NCI-H1092 treated with DMSO at 0.1 percent for 48 hours (cell line): Measurements from ENCODE around the gene DGCR6.
"Not testable (repeated sequence)": the region's sequence is repeated elsewhere in the genome, so short reads cannot be mapped to it uniquely, and the experiment has no call there.

ENCODE experiments used
- DNase-seq: peaks from one replicate; lab custom pipeline; 2025; lab: John Stamatoyannopoulos, UW

Gene DGCR6

DNA sequence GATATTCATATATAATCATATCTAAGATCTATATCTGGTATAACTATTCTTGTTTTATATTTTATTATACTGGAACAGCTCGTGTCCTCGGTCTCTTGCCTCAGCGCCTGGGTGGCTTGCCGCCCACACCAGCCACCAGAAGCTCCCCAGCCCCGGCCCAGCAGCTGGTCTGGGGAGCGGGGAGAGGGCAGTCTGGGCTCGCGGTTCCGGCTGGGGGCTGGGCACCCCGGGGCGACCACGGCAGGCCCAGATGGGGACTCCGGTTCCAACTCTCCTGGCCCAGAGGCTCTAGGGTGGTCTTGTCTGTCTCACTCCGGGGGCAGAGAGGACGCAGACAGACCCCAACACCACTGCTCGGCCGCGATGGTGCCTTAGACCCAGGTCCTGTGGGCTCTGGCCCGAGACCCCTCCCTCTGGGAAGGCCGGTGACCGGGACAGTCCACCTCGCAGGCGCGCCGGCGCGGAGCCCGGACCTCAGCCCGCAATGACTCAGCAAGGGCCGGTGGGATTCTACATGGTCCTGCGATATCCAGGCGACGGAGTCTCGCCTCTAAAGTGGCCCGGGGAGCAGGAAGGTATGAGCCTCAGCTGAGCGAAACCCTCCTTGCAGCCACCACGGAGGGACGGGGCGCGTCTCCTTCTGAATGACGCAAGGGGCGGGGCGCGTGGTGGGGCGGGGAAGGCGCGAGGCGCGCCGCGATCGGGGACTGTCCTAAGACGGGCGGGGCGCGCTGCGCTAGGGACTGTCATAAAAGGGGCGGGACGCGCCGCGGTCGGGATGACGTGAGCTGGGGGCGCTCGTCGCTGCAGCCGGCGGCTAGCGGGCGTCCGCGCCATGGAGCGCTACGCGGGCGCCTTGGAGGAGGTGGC is at the start of gene DGCR6:
Gene DGCR6 (plus strand): TSS at position 781 of the 870 bp plus-strand sequence. CDS start 55 bp downstream, at position 836.
- no peak for DNase-seq

DNA sequence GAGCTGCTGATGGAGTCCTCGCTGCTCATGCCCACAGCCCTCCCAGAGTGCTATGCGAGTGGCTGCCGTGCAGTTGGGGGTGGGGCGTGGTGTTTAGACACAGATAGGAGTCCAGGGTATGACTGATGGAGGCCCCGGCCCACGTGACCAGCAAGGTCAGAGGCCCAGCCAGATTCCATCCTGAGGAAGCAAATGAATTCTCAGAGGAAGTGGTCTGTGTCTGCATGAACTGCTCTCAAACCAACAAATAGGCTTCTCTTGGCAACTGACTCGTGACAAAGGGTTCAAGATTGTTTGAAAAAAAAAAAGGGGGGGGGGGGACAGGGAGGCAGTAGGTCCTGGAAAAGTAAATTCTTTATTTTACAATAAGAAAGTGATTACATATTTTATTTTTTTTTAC is 46.8 kb upstream of the DGCR6 start:
- not testable (repeated sequence) for DNase-seq

DNA sequence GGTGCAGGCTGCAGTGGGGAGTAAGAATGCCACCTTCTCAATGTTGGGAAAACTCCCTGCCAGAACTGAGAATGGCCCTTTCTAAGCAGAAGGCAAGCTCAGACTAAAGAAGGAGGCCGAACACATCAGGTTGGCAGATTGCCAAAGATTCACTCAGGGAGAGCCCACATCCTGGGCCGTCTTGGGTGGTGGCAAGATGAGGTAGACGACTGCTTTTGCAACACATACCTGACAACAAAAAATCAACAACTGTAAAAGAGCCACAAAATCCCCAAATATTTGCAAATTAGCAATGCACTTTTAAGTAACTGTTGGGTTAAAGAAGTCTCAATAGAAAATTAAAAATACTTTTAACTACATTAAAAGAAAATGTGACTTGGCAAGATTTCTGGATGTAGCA is 24.9 kb upstream of the DGCR6 start:
- DNase-seq, result not testable (repeated sequence)

DNA sequence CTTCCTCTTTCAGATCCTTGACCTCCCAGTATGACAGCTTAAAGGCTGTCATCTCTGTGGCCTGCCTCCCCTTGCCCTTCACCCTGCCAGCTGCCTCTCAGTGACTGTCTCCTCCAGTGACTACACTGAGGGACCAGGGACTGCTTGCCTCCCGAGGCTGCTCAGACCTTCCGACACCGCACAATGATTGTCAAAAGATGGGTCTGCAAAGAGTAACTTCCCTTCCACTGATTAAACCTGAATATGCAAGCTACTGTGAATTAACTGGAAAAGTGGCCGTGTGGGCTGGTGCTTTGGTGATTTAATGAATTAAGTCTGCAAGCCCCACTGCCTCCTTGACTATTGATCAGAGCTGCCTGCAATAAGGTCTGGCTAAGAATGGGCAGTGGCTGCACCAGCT is 21.7 kb upstream of the DGCR6 start:
- DNase-seq, result not testable (repeated sequence)

DNA sequence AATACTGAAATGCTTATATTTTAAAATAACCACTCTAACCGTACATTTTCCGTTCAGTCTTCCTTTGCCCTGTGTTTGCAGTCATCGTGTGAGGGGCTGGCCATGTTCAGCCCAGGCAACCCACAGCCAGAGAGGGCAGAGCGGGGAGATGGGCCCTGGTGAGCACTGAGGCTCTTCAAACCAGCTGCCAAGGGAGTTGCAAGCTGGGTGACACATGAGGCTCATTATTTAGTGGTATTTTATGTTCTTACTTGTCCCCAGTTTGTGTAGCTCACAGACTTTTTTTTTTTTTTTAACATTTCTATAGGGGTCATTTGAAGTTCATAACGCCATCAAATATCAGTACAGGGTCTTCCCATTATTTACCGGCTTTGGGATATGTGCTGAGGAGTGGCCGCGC is 18.0 kb upstream of the DGCR6 start:
- no peak for DNase-seq

DNA sequence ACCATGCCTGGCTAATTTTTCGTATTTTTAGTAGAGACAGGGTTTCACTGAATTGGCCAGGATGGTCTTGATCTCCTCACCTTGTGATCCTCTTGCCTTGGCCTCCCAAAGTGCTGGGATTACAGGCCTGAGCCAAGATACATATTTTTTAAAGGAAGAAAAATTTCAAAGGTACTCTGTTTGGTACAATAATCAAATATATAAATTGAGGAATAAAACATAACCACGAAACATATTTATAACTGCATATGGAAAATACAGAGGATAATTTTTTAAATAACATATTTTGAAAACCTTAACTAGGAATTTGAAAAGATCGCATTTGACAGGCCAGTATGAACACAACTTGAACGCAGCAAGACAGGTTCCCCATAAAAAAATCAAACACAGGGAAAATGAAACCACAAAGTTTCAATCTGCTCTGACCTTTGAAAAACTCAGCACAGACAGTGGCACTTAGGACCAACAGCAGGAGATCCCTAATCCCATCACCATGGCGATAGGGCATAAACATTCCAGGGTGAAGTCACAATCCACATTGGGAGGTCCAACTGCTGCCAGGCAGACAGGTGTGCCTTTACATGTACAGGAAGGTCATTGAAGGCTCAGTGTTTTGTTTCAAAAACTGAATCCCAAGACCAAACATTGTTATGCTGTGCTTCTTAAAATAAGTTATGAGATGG is 15.5 kb upstream of the DGCR6 start:
- not testable (repeated sequence) for DNase-seq

DNA sequence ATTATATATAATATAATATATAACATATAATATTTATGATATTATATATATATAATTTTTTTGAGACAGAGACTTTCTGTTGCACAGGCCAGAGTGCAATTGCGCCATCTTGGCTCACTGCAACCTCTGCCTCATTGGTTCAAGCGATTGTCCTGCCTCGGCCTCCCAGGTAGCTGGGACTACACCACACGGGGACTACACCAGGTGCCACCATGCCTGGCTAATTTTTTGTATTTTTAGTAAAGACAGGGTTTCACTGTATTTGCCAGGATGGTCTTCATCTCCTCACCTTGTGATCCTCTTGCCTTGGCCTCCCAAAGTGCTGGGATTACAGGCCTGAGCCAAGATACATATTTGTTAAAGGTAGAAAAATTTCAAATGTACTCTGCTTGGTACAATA is 12.3 kb upstream of the DGCR6 start:
- DNase-seq, result not testable (repeated sequence)

DNA sequence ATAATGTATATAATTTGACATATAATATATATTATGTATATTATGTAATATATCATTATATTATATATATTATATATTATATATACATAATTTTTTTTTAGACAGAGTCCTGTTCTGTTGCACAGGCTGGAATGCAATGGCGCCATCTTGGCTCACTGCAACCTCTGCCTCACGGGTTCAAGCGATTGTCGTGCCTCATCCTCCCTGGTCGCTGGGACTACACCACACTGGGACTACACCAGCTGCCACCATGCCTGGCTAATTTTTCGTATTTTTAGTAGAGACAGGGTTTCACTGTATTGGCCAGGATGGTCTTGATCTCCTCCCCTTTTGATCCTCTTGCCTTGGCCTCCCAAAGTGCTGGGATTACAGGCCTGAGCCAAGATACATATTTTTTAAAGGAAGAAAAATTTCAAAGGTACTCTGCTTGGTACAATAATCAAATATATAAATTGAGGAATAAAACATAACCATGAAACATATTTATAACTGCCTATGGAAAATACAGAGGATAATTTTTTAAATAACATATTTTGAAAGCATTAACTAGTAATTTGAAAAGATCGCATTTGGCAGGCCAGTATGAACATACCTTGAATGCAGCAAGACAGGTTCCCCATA is 10.0 kb upstream of the DGCR6 start:
- not testable (repeated sequence) for DNase-seq

DNA sequence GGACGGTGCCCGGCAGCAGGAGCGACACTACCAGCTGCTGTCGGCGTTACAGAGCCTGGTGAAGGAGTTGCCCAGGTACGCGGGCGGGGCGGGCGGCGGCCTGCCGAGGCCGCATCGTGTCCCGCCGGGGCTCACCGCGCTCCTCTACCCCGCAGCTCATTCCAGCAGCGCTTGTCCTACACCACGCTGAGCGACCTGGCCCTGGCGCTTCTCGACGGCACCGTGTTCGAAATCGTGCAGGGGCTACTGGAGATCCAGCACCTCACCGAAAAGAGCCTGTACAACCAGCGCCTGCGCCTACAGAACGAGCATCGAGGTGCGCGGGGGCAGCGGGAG is 258 bp downstream of the DGCR6 start:
- DNase-seq, result not testable (repeated sequence)

DNA sequence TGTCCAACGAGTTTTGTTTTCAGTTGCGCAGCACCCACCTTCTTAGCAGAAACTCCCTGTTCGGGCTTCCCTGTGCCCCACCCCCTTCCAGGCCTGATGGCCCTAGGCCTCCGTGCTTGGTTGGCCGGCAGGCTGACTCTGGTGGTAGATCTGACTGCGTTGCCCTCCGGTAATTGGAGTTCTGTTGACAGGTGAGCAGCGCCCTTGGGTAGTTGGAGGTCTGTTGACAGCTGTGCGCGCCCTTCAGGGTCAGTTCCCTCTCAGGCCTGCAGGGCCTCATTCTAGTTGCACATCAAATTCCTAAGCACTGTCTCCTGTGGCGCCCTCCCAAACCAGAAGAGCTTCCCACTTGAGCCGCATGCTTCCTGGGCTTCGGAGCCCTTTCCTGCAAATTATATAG is 776 bp downstream of the DGCR6 start:
- no peak for DNase-seq

DNA sequence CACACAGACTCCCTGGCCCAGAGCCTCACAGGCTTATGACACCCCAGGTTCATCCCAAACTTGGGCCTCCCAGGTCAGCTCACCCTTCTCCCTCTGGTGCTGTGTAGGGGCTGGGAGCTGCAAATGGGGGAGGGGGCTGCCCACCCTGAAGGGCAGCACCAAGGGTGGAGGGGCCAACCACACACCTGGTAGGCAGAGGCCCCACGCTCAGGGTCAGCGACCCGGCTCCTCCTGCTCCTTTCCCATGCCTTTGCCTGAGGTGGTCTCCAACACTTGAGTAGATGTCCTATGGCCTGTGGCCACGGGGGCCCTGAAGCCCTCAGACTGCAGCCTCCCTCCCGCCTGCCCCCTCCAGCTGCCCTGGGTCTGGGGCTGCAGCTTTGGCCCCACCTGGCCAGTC is 3.4 kb downstream of the DGCR6 start:
- no peak for DNase-seq

DNA sequence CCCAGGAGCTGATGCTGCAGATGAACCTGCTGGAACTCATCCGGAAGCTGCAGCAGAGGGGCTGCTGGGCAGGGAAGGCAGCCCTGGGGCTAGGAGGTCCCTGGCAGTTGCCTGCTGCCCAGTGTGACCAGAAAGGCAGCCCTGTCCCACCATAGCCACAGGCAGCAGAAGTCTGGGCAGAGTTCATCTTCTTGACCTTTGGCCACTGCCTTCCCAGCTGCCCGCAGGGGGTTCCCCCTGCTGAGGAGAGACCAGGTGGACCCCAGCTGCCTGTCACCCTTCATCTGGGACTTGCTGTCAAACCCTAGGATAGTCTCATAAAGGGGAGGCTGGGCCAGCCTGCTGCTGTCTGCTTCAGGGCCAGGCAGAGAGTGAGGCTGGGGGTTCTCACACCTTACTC is 5.4 kb downstream of the DGCR6 start:
- not testable (repeated sequence) for DNase-seq

DNA sequence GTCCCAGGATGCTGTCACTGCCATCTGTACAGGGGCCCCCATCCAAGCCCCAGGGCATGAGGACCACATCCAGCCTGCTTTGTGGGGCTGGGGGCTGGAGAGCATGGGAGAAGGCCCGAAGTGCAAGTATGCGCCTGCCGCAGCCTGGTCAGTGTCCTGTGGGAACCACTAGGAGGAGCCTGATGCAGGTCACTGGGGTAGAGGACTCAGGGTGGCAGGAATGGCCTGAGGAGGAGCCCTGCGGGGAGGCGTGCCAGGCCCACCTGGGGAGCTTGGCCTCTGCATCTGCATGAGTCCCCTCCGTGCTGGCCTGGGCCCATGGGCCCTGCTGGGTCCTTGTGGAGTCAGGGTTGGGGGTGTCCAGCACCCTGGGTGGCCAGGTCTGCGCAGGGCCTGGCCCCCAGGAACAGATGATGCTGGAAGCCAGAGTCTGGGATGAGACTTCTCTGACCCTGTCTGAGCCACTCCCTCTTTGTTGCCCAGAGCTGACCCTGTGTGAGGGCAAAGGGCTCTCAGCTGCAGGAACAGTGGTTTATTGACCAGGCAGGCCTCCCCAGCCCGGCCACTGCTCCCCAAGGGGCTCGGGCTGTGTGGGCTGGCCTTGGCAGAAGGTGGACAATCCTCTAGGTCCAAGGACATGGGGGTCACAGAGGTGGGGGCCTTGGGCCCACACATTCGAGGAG is 6.3 kb downstream of the DGCR6 start:
- DNase-seq, result not testable (repeated sequence)

DNA sequence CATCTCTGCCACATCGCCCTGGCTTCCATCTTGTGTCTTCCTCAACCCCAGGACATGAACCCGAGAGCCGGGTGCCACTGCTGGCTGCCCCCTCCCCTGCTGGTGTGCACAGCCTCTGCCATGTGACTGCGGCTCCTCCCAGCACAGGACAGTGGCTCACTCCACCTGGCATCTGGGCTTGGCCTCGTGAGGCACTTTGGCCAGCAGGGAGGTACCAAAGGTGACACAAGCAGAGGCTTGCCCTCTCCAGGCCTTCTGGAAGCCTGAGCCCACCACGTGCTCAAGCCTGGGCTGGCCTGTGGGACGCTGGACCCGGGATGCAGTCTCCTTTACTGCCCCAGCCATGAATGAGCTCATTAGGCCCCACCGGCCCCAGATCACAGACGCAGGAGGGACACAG is 8.4 kb downstream of the DGCR6 start:
- DNase-seq, result not testable (repeated sequence)

DNA sequence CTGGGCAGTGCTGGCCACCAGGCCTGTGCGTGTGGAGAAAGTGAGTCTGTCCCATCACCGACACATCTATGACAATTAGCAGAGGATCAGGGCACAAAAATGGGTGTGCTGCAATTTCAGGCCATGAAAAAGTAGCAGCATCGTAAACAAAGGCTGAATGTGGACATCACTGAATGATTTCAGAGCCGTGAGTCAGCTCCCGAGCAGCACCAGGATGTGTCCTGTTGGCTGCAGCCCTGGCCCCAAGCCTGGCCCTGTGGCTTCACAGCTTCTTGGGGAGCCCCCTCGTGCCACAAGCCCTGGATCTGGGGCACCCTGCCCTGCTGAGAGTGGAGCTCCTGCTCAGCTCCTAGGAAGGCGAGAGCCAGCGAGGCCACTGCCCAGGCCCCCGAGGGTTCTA is 9.4 kb downstream of the DGCR6 start:
- not testable (repeated sequence) for DNase-seq

DNA sequence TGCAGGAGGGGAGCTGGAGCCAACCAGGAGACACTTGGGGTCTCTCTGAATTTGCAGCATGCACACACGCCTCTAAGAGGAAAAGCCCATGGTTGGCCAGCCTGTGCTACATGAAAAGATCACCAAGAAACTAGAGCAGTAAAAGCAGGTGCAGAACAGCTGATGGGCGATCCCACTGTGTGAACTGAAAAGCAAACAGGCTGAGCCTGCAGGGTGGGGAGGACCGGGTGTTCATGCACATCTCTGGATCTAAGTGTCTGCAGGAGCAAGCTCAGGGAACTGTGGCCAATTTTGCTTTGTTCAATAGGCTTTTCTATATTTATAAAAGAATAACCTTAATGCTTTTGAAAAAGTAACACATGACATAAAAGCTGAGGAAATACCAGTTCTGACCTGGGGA is 11.7 kb downstream of the DGCR6 start:
- not testable (repeated sequence) for DNase-seq

DNA sequence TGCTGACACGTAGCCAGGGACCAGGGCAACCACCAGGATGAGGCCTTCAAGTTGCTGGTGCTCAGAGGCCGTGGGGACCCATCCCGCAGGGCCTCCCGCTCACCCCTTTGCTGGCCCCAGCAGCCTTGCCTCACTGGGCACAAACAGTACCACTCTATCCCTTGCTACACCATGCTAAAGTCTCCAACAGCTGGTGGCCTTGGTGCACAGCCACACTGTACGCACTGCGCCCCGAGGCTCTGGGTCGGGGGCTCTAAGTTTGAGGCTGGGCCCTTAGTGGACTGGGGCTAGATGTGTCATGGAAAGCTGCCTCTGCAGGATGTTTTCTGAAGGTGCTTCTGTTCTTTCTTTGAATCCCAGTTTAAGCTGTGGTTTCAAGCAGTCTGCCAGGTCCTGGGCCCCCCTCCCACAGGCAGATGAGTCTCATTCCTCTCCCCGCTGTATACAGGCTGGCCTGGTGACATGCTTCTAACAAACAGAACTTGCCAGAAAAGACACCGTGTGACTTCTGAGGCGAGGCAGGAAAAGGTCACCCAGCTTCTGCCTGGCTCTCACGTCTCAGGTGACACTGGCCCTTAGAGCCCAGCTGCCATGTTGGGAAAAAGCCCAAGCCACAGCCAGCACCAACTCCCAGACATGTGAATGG is 14.3 kb downstream of the DGCR6 start:
- DNase-seq, result not testable (repeated sequence)

DNA sequence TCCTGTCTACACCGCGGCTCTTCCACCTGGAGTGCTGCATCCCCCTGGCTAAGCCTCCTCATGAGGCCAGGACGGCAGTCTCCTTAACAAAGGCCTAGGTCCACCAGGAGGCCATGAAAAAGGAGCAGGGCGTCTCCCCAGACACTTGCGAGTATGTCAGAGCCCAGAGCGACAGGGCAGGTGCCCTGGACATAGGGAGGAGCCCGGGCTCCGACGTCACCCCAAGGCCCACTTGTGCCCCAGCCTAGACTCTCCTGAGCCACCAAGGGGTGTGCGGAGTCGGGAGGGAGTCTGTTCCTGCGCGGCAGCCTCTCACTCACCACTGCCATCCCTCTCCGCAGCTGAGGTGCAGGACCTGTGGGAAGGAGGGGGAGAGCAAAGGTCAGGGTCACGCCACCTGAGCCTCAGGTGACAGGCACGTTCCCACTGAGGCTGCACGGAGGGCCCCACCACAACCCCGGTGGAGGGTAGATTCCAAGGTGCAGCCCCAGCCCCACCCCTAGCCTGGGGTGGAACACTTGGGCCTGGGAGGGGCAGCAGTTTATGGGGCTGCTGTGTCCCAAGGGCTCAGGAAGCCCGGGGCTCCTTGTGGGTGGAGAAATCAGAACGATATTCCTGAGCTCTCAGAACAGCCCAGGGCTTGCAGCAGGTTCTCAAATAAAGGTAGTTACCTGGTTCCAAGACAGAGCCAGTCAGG is 19.4 kb downstream of the DGCR6 start:
- no peak for DNase-seq

DNA sequence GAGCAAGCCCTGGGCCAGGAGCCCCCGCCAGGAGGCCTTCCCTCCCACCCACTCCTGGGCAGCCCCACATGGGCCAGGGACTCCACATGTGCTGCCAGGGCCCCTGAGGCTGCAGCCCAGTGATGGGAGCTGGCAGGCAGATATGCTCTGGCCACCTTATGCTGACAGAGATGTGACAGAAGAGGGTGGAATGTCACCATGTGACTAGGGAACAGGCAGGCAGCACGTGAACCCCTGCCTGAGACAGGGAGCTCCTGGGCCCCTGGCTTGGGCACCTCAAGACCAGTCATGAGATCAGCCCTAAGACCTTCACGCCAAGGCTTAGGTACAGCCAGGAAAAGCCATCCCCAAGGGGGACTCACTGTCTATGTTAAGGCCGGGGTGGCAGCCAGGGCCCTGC is 20.9 kb downstream of the DGCR6 start:
- no peak for DNase-seq

DNA sequence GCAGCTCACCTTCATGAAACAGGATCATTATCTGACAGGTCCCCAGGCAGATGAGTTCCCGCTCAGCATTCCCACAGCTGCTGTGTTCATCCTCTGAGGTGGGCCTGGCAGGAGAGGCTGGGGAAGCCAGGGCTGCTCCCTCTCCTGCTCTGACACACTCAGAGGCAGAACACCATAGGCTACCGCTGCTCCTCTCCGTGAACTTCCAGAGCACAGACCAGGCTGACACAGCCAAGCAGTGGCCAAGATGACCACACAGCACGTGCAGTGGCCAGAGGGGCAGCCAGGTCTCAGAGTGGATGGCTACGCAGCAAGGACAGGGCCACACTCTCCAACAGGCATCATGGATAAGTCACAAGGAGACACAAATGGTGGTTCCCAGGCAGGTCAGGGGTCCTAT is 21.5 kb downstream of the DGCR6 start:
- DNase-seq, result no peak

DNA sequence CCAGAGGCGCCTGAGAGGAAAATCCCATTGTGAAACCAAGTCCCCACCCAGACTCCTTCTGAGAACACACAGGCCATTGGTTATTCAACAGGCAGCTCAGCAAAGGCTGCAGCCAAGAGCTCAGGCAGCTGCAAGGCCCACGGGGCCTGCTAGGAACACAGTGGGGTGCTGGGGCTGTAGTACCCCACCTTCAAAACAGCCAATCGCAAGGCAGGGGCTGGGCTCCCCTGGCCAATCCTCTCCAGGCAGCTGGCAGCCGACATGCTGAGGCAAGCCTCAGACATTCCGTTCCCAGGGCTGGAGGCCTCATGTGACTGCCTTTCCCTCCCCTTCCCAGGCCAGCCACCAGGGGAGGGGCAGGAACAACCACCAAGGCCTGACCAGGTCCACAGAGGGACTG is 23.3 kb downstream of the DGCR6 start:
- DNase-seq, result no peak
